IPS-20b (cell line): ENCODE results near the gene PRR30.

Experiments
- H3K27ac ChIP-seq: one replicate; pipeline ENCODE4 v1.5.1; 2013; ENCODE audit warnings: low read length
- H3K27me3 ChIP-seq: 2 replicates; pipeline ENCODE4 v1.6.1; 2013; ENCODE audit warnings: mild to moderate bottlenecking, low read length, inconsistent platforms; ENCODE audit not compliant: insufficient read depth
- H3K36me3 ChIP-seq: 2 replicates; pipeline ENCODE4 v1.6.1; 2013; ENCODE audit warnings: low read depth, mild to moderate bottlenecking, inconsistent platforms, low read length, moderate library complexity; ENCODE audit not compliant: insufficient read depth
- H3K4me1 ChIP-seq: 2 replicates; pipeline ENCODE4 v1.6.1; 2013; ENCODE audit warnings: mild to moderate bottlenecking, control low read depth, inconsistent platforms, low read length, moderate library complexity; ENCODE audit not compliant: insufficient read depth
- H3K4me3 ChIP-seq: 2 replicates; pipeline ENCODE4 v1.5.1; 2013; ENCODE audit warnings: mild to moderate bottlenecking, low read length, inconsistent platforms
- H3K9ac ChIP-seq: 2 replicates; pipeline ENCODE4 v1.6.1; 2013; ENCODE audit warnings: low read depth, mild to moderate bottlenecking, inconsistent platforms, low read length, moderate library complexity
- H3K9me3 ChIP-seq: 2 replicates; pipeline ENCODE4 v1.6.1; 2013; ENCODE audit warnings: mild to moderate bottlenecking, low read depth, low read length, inconsistent platforms; ENCODE audit not compliant: insufficient read depth

The PRR30 gene

DNA sequence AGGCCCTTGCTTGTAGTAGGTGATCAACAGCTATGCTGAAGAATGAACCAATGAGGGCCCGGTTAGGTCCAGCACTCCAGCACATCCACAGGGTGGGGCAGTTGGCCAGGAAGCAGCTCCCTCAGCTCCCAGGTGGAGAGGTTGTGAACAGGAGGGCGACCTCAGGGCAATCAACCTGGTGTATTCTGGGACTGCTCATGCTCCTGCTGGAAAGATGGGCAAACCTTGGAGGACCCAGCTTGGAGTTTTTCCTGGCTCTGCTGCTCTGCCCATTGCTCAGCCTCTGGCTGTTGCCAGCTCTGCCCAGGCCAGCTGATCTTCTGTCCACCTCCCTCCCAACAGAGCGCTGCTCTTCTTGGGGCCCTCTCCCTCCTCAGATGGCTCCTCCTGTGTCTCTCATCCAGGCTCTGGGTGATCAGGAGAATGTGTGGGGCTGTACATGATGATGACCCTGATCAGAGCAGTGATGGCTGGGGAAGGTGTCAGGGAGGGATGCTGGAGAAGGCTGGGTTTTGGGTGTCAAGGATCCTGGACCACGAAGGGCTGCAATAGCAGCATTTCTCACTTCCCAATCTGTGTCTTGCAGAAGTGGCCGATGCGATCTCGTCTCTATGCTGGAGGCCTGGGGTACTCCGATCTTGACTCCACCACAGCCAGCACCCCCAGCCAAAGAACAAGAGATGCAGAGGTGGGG is 13.0 kb upstream of the PRR30 start:
- Histone ChIP-seq H3K27ac (no peak overlapping the region), H3K4me3 (no peak overlapping the region), H3K36me3 (no peaks in the 10 kb centered on the region), H3K27me3 (no peaks in the 10 kb centered on the region), H3K4me1 (no peaks in the 10 kb centered on the region), H3K9me3 (no peaks in the 10 kb centered on the region), H3K9ac (no peak overlapping the region)

DNA sequence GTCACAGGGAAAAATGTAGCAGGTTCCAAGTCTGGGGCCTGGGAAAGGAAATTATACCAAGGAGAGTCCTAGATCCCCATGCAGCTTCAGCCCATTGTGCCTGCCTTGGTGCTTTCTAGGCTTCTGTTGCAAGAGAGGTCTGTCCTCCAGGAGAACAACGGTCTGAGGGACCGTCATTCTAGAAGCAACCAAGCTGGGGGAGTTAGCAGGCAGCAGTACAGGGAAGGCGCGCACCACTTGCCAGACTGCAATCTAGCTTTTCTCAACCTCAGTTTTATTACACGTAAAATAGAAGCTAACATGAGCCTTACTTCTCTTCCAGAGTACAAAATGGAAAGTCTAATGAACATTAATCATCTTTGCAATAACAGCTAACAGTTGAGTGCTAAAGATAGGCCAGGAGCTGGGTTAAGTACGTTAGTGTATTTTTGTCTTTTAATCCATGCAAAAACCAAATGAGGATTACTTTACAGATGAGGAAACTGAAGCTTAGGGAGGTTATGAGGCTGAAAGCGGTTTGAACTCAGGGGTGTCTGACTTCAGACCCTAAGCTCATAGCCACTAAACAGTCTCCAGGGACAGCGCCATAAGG is 11.5 kb upstream of the PRR30 start:
- no peaks in the 10 kb centered on the region for H3K27me3 ChIP-seq
- H3K9ac ChIP-seq = no peak overlapping the region
- H3K36me3 ChIP-seq = no peaks in the 10 kb centered on the region
- H3K4me1 ChIP-seq = no peaks in the 10 kb centered on the region
- no peak overlapping the region for H3K4me3 ChIP-seq
- no peaks in the 10 kb centered on the region for H3K9me3 ChIP-seq
- H3K27ac ChIP-seq = no peak overlapping the region

DNA sequence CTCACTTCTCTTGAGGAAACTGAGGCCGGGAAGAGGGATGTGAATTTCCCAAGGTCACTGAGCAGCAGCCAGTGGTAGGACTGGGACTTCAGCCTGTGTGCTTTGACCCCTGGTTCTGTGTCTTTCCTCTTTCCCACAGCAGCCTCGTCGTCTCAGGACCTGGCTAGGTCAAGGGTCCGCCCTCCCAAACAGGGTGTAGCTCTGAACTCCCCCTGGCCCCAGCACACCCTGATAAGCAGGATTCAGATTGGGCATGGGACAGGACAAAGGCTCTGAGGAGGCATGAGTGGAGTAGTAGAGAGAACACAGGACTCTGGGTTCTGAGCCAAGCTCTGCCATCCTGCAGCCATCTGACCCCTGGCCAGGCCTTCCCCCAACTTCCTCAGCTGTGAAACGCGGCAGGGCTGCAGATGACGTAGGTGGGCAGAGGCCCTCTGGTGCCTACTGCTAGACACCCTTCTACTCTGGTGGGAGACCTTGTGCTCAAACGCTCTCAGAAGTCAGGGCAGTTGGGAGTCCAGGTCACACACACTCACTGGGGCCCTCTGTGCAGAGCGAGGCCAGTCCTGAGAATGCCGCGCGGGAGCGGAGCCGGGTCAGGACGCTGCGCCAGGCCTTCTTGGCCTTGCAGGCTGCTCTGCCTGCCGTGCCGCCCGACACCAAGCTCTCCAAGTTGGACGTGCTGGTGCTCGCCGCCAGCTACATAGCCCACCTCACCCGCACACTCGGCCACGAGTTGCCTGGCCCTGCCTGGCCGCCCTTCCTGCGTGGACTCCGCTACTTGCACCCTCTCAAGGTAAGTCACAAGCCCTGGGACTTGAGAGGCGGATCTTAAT is 10.6 kb upstream of the PRR30 start:
- no peaks in the 10 kb centered on the region for H3K27me3 ChIP-seq
- H3K9me3 ChIP-seq = no peaks in the 10 kb centered on the region
- H3K27ac ChIP-seq = no peak overlapping the region
- no peak overlapping the region for H3K9ac ChIP-seq
- H3K4me1 ChIP-seq = no peaks in the 10 kb centered on the region
- no peak overlapping the region for H3K4me3 ChIP-seq
- no peaks in the 10 kb centered on the region for H3K36me3 ChIP-seq

DNA sequence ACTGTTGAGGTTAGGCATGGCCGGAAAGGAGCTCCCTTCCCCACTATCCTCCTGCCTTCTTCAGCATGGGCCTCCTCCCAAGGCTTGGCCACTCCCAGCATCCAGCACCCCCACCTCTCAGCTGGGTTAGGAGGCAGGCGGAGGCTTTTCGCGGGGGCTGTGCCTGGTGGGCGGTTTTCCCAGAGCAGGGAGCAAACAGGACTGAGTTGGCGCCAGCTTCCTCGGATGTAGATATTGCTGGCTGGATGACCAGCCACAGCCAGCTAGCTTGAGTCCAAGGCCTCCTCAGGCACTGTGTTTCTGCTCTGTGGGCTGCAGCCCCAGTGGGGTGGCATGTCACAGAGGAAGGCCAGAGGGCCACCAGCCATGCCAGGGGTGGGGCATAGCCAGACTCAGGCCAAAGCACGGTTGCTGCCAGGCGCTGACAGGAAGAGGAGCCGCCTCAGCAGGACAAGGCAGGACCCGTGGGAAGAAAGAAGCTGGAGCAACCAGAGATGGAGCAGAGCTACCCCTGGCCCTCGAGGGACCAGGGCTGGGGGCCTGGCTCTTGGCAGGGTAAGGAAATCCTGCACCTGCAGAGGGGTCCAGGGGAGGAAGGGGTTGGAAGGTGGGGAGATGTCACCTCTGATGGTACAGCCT is 9.7 kb upstream of the PRR30 start, which contains the start of gene TCF23:
TCF23 (plus strand) TSS at position 204 of the 639 bp plus-strand sequence; CDS start at position 334, 130 bp downstream.
- Histone ChIP-seq H3K4me3 (no peak within 1 kb of the TSS), H3K27ac (no peak within 1 kb of the TSS), H3K9ac (no peak within 1 kb of the TSS), H3K36me3 (no peaks in the 10 kb centered on the region), H3K4me1 (no peaks in the 10 kb centered on the region), H3K9me3 (no peaks in the 10 kb centered on the region), H3K27me3 (no peaks in the 10 kb centered on the region)

DNA sequence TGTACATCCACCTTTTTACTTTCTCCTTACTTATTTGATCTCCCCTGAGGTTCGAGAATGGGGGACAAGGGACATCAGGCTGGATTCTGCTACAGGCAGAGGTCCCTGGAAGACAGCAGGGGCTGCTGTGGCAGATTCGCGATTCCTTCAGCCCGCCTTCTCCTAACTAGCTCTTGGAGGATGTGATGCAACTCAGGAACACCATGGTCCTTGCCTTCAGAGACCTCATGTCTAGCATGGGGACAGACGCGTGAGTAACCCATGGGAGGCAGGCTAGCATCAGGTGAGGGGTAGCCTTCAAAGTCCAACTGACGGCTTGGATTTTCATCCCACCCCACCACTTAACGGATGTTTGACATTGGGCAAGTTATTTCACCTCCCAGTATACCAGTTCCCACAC is 8.7 kb upstream of the PRR30 start:
- H3K4me3 ChIP-seq = no peak overlapping the region
- H3K27me3 ChIP-seq = peaks cover 6% of the 10 kb centered on the region
- H3K27ac ChIP-seq = no peak overlapping the region
- no peak overlapping the region for H3K9ac ChIP-seq
- H3K36me3 ChIP-seq = no peaks in the 10 kb centered on the region
- no peaks in the 10 kb centered on the region for H3K4me1 ChIP-seq
- no peaks in the 10 kb centered on the region for H3K9me3 ChIP-seq

DNA sequence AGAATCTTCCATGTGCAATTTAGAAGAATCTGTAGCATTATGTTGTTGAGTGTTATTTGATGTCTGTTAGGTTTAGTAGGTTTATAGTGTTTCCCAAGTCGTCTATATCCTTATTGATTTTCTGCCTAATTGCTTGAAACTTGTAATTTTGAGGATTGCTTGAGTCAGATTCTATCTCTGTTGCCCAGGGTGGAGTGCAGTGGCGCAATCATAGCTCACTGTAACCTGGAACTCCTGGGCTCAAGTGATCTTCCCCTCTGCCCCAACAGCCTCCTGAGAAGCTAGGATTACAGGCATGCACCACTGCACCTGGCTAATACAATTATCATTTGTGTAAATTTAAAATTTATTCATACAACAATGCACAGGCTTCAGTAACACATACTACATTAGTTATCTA is 6.5 kb upstream of the PRR30 start:
- Histone ChIP-seq H3K4me1 (no peaks in the 10 kb centered on the region), H3K27me3 (peaks cover 10% of the 10 kb centered on the region), H3K9me3 (no peaks in the 10 kb centered on the region), H3K4me3 (no peak overlapping the region), H3K27ac (no peak overlapping the region), H3K36me3 (no peaks in the 10 kb centered on the region), H3K9ac (no peak overlapping the region)

DNA sequence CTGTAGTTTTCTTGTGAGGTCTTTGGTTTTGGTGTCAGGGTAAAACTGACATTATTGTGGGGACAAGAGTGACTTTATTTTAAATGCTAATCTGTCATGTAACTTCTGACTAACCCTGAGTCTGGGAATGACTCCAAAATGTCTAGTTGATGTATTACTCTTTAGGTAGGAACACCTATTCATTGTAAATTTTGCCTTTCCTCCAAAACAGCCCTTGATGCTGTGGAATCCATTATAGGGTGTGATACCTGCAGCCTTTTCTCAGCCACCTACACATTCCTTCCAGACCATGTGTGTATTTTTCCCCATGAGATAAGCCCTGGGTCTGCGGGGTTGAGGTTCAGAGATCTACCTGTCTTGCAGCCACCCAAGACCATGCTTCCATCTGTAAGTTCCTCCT is 4.1 kb upstream of the PRR30 start:
- Histone ChIP-seq H3K9me3 (no peaks in the 10 kb centered on the region), H3K27ac (no peak overlapping the region), H3K4me1 (no peaks in the 10 kb centered on the region), H3K36me3 (no peaks in the 10 kb centered on the region), H3K27me3 (peaks cover 10% of the 10 kb centered on the region), H3K4me3 (no peak overlapping the region), H3K9ac (no peak overlapping the region)

DNA sequence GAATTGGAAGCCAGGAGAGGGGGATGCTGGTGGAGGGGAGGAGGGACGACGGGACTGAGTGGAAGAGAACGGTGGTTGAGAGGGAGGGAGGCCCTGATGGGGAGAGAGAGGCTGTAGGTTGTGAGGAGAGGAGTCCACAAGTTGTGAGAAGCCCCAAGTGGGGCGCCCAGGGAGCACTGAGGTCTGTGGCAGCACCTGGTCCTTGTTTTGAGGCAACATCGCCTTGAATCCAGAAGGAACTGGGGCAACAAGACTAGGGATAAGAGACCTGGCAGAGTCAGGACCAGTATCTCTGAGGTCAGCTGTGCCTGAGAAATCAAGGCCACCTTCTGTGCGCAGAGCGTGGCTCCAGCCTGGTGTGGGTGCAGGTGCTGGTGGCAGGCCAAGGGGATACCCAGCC is 1.1 kb downstream of the PRR30 start:
- H3K9me3 ChIP-seq = no peaks in the 10 kb centered on the region
- H3K9ac ChIP-seq = no peak overlapping the region
- no peak overlapping the region for H3K4me3 ChIP-seq
- H3K4me1 ChIP-seq = peaks cover 6% of the 10 kb centered on the region
- no peak overlapping the region for H3K27ac ChIP-seq
- no peaks in the 10 kb centered on the region for H3K36me3 ChIP-seq
- peaks cover 6% of the 10 kb centered on the region for H3K27me3 ChIP-seq

DNA sequence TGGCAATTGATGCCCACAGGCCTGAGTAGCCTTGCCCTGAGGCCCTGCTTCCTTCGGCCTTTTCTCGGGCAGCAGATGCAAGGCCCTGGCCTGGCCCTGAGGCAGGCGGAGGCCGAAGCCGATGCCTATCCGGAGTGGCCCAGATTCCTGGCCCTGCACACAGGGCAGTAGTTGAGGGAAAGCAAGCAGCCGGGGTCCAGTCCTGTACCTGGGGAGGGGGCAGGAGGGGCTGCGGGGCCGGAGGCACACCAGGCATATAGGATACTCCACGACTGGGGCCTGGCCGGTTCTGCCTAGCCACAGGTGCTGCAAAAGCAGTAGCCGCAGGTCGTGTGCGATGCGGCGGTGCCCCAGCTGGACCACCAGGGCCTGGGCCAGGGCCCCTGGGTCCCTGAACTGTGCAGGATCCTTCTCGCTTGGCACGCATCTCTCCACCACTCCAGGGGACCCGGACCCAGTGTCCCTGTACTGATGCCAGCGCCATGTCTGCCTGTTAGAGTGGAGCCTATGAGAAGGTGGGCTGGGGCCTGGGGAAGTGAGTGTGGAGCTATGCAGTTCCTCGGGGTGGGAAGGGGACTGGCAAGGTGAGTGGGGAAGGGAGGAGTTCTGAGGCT is 1.8 kb downstream of the PRR30 start:
- no peak overlapping the region for H3K4me3 ChIP-seq
- no peak overlapping the region for H3K27ac ChIP-seq
- peaks cover 8% of the 10 kb centered on the region for H3K4me1 ChIP-seq
- H3K27me3 ChIP-seq = no peaks in the 10 kb centered on the region
- H3K36me3 ChIP-seq = peaks cover 7% of the 10 kb centered on the region
- no peak overlapping the region for H3K9ac ChIP-seq
- H3K9me3 ChIP-seq = no peaks in the 10 kb centered on the region

DNA sequence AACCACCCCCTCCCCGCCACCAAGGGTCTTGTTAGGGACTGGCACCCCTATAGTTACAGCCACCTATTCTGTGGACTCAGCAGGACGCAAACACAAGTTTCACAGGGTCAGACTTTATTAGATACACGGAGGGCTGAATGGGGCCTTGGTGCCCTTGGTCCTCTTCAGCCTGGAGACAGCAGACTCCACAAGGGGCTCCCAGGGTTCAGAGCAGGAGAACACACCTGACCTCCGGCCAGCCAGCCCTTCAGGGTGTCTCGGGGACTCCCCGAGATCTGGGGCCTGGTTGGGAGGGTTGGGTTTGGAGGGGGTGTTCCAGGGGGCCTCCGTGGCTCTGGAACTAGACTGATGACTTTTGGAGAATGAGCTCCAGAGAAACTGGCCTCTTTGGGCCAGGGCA is 2.5 kb downstream of the PRR30 start:
- Histone ChIP-seq H3K27ac (no peak overlapping the region), H3K27me3 (no peaks in the 10 kb centered on the region), H3K4me3 (no peak overlapping the region), H3K4me1 (peaks cover 8% of the 10 kb centered on the region), H3K9me3 (no peaks in the 10 kb centered on the region), H3K9ac (no peak overlapping the region), H3K36me3 (peaks cover 13% of the 10 kb centered on the region)

DNA sequence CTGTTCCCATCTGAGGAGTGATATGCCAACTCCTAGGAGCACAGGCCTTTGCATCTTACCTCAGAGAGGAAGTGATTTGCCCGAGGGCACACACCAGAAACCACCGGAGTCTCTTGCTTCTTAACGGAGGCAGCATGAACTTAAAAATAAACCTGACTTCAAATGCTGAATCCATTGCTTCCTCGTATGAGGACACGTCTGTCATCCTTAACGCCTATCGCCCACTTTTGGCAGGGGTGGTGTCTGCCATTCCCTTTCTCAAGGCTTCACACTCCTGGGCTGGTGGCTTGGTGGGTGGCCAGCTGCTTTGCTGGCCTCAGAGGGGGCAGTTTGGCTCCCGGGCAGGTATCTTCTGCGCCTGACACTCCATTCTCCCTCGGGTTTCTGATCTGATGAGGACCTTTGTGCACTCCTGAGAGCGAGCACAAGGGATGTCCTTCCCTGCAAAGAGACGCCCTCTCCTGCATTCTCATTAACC is 3.7 kb downstream of the PRR30 start:
- Histone ChIP-seq H3K4me1 (peaks cover 8% of the 10 kb centered on the region), H3K27me3 (no peaks in the 10 kb centered on the region)

More for the DNA sequence above, 3.7 kb downstream of the PRR30 start:
- peaks cover 26% of the 10 kb centered on the region for H3K36me3 ChIP-seq
- H3K9ac ChIP-seq = no peak overlapping the region
- no peak overlapping the region for H3K4me3 ChIP-seq
- H3K9me3 ChIP-seq = no peaks in the 10 kb centered on the region
- H3K27ac ChIP-seq = no peak overlapping the region
